HEK293 (cell line): ENCODE results near the gene PIP4K2C.

Experiments used
- CTCF ChIP-seq: fragments of 450-650 bp; formaldehyde crosslinking; IDR thresholded peaks from 2 replicates; pipeline ENCODE4 v1.5.1; 2016; ENCODE audit warnings: missing biosample characterization, missing genetic modification characterization
- GLIS2 ChIP-seq: fragments of 450-650 bp; formaldehyde crosslinking; IDR thresholded peaks from 2 replicates; pipeline ENCODE4 v1.5.1; 2016; ENCODE audit warnings: missing biosample characterization, missing genetic modification characterization
- KLF16 ChIP-seq: fragments of 450-650 bp; formaldehyde crosslinking; IDR thresholded peaks from 2 replicates; pipeline ENCODE4 v1.5.1; 2017; ENCODE audit warnings: missing biosample characterization, missing genetic modification characterization
- KLF8 ChIP-seq: fragments of 450-650 bp; formaldehyde crosslinking; IDR thresholded peaks from 2 replicates; pipeline ENCODE4 v1.5.1; 2016; ENCODE audit warnings: missing biosample characterization, missing genetic modification characterization
- MEIS1 ChIP-seq: sonication (generic); formaldehyde crosslinking; IDR thresholded peaks from 2 replicates; pipeline ENCODE4 v1.8.1; 2022; ENCODE audit warnings: missing genetic modification reagents, mild to moderate bottlenecking, borderline replicate concordance
- SP3 ChIP-seq: fragments of 450-650 bp; formaldehyde crosslinking; IDR thresholded peaks from 2 replicates; pipeline ENCODE4 v1.5.1; 2016; ENCODE audit warnings: missing biosample characterization, missing genetic modification characterization
- SP7 ChIP-seq: fragments of 450-650 bp; formaldehyde crosslinking; IDR thresholded peaks from 2 replicates; pipeline ENCODE4 v1.5.1; 2016; ENCODE audit warnings: missing biosample characterization, missing genetic modification characterization
- ZBTB10 ChIP-seq: fragments of 450-650 bp; formaldehyde crosslinking; IDR thresholded peaks from 2 replicates; pipeline ENCODE4 v1.5.1; 2016; ENCODE audit warnings: missing biosample characterization, missing genetic modification characterization
- ZBTB17 ChIP-seq: fragments of 450-650 bp; formaldehyde crosslinking; IDR thresholded peaks from 2 replicates; pipeline ENCODE4 v1.5.1; 2016; ENCODE audit warnings: missing biosample characterization, missing genetic modification characterization
- ZBTB20 ChIP-seq: fragments of 450-650 bp; formaldehyde crosslinking; IDR thresholded peaks from 2 replicates; pipeline ENCODE4 v1.5.1; 2016; ENCODE audit warnings: missing biosample characterization, missing genetic modification characterization
- ZBTB26 ChIP-seq: fragments of 450-650 bp; formaldehyde crosslinking; optimal IDR thresholded peaks from 2 replicates; pipeline ENCODE3; 2016; ENCODE audit warnings: missing biosample characterization, mild to moderate bottlenecking, missing genetic modification characterization
- ZBTB8A ChIP-seq: fragments of 450-650 bp; formaldehyde crosslinking; IDR thresholded peaks from 2 replicates; pipeline ENCODE4 v1.5.1; 2016; ENCODE audit warnings: missing biosample characterization, missing genetic modification characterization
- ZNF2 ChIP-seq: fragments of 450-650 bp; formaldehyde crosslinking; IDR thresholded peaks from 2 replicates; pipeline ENCODE4 v1.5.1; 2016; ENCODE audit warnings: missing biosample characterization, missing genetic modification characterization
- ZNF335 ChIP-seq: fragments of 450-650 bp; formaldehyde crosslinking; conservative IDR thresholded peaks from 2 replicates; pipeline ENCODE4 v1.5.1; 2016; ENCODE audit warnings: missing biosample characterization, missing genetic modification characterization
- ZNF341 ChIP-seq: fragments of 450-650 bp; formaldehyde crosslinking; IDR thresholded peaks from 2 replicates; pipeline ENCODE4; 2016; ENCODE audit warnings: low read depth, missing biosample characterization, missing genetic modification characterization
- ZNF354C ChIP-seq: fragments of 450-650 bp; formaldehyde crosslinking; IDR thresholded peaks from 2 replicates; pipeline ENCODE4 v1.5.1; 2016; ENCODE audit warnings: missing biosample characterization, missing genetic modification characterization, low read depth, borderline replicate concordance
- ZNF501 ChIP-seq: fragments of 450-650 bp; formaldehyde crosslinking; IDR thresholded peaks from 2 replicates; pipeline ENCODE4 v1.5.1; 2016; ENCODE audit warnings: missing biosample characterization, missing genetic modification characterization
- ZNF513 ChIP-seq: fragments of 450-650 bp; IDR thresholded peaks from 2 replicates; pipeline ENCODE4 v1.5.1; 2018; ENCODE audit warnings: missing biosample characterization, missing genetic modification characterization
- ZNF561 ChIP-seq: fragments of 450-650 bp; IDR thresholded peaks from 2 replicates; pipeline ENCODE4 v1.5.1; 2018; ENCODE audit warnings: missing biosample characterization, missing genetic modification characterization, borderline replicate concordance
- ZNF600 ChIP-seq: fragments of 450-650 bp; formaldehyde crosslinking; IDR thresholded peaks from 2 replicates; pipeline ENCODE4 v1.5.1; 2016; ENCODE audit warnings: missing biosample characterization, missing genetic modification characterization
- ZNF626 ChIP-seq: fragments of 450-650 bp; sonication (Bioruptor Pico); formaldehyde crosslinking; IDR thresholded peaks from 2 replicates; pipeline ENCODE4 v1.5.1; 2018; ENCODE audit warnings: missing biosample characterization, missing genetic modification characterization, inconsistent platforms
- ZNF692 ChIP-seq: fragments of 450-650 bp; formaldehyde crosslinking; IDR thresholded peaks from 2 replicates; pipeline ENCODE4 v1.5.1; 2016; ENCODE audit warnings: missing biosample characterization, missing genetic modification characterization
- TF ChIP-seq, protein P1 (sequence below): sonication (generic); formaldehyde crosslinking; IDR thresholded peaks from 2 replicates; pipeline ENCODE4 v1.8.1; 2022; ENCODE audit warnings: mild to moderate bottlenecking, moderate library complexity, missing genetic modification reagents
- TF ChIP-seq, protein P2 (sequence below): fragments of 450-650 bp; formaldehyde crosslinking; IDR thresholded peaks from 2 replicates; pipeline ENCODE4 v1.5.1; 2017; ENCODE audit warnings: missing biosample characterization, missing genetic modification characterization
- TF ChIP-seq, protein P3 (sequence below): fragments of 450-650 bp; formaldehyde crosslinking; IDR thresholded peaks from 2 replicates; pipeline ENCODE4 v1.5.1; 2016; ENCODE audit warnings: missing biosample characterization, missing genetic modification characterization

The PIP4K2C gene

DNA sequence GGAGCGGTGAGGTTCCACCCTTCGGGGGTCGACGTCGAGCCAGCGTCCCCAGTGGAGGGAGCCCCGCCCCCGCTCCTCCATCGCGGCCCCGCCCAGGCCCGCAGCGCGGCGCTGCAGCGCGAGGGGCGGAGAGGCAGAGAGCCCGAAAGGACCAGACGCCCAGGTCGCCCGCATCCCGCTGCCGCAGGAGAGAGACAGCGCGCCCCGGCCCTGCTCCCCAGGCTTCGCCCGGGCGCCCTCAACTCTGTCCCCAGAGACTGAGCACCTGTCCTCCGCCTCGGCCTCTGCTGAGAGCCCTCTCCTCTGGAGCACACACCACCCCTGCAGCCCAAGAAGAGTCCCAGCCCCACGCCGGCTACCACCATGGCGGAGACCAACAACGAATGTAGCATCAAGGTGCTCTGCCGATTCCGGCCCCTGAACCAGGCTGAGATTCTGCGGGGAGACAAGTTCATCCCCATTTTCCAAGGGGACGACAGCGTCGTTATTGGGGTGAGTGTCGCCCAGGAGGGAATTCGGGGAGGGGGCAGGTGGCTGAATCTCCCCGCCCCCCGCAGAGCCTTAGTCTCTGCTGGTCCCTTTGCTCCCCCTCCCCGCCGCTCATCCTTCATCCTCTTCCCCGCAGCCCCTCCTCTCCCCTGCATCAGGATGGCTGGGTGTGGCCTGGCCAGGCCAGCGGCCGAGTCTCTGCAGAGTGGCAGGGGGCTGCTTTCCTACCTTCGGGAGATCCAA lies 40.9 kb upstream of the PIP4K2C start, which contains the start of gene KIF5A (continued):
- TF ChIP-seq CTCF (tag by site-specific recombination) = peak; percentile 51
- peak; percentile 30; the same call in 1 of the 2 replicates for TF ChIP-seq ZNF600 (tag by site-specific recombination)
- peak; percentile 63 for TF ChIP-seq ZBTB26 (tag by site-specific recombination)
- TF ChIP-seq KLF16 (tag by site-specific recombination) = 0 out of 2 replicates have a peak, but pooled peaks have one; percentile 33
- peak; percentile 56; the same call in 1 of the 2 replicates for TF ChIP-seq ZNF2 (tag by site-specific recombination)
- peak; percentile 61; the same call in 1 of the 2 replicates for TF ChIP-seq KLF8 (tag by site-specific recombination)
- 0 out of 2 replicates have a peak, but pooled peaks have one; percentile 52 for TF ChIP-seq ZNF692 (tag by site-specific recombination)
- TF ChIP-seq ZNF341 = peak; percentile 69
- TF ChIP-seq GLIS2 (tag by site-specific recombination) = peak; percentile 89
- 0 out of 2 replicates have a peak, but pooled peaks have one; percentile 47 for TF ChIP-seq ZNF501 (tag by site-specific recombination)
- TF ChIP-seq SP3 = peak; percentile 72
- no peak for TF ChIP-seq ZBTB10 (tag by site-specific recombination)
- TF ChIP-seq ZBTB17 (tag by site-specific recombination) = peak; percentile 66
- peak; percentile 41; the same call in 1 of the 2 replicates for TF ChIP-seq SP7 (tag by site-specific recombination)
- TF ChIP-seq ZNF354C = no peak
- TF ChIP-seq, protein P1, sequence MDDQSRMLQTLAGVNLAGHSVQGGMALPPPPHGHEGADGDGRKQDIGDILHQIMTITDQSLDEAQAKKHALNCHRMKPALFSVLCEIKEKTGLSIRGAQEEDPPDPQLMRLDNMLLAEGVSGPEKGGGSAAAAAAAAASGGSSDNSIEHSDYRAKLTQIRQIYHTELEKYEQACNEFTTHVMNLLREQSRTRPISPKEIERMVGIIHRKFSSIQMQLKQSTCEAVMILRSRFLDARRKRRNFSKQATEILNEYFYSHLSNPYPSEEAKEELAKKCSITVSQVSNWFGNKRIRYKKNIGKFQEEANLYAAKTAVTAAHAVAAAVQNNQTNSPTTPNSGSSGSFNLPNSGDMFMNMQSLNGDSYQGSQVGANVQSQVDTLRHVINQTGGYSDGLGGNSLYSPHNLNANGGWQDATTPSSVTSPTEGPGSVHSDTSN = 0 out of 2 replicates have a peak, but pooled peaks have one; percentile 12
- peak; percentile 77; the same call in 1 of the 2 replicates for TF ChIP-seq ZNF561 (tag by site-specific recombination)
- TF ChIP-seq, protein P2, sequence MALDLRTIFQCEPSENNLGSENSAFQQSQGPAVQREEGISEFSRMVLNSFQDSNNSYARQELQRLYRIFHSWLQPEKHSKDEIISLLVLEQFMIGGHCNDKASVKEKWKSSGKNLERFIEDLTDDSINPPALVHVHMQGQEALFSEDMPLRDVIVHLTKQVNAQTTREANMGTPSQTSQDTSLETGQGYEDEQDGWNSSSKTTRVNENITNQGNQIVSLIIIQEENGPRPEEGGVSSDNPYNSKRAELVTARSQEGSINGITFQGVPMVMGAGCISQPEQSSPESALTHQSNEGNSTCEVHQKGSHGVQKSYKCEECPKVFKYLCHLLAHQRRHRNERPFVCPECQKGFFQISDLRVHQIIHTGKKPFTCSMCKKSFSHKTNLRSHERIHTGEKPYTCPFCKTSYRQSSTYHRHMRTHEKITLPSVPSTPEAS (tag by site-specific recombination) = no peak
- TF ChIP-seq ZNF626 (tag by site-specific recombination) = no peak
- TF ChIP-seq ZNF335 (tag by site-specific recombination) = peak; percentile 54
- TF ChIP-seq MEIS1 = no peak
- TF ChIP-seq, protein P3, sequence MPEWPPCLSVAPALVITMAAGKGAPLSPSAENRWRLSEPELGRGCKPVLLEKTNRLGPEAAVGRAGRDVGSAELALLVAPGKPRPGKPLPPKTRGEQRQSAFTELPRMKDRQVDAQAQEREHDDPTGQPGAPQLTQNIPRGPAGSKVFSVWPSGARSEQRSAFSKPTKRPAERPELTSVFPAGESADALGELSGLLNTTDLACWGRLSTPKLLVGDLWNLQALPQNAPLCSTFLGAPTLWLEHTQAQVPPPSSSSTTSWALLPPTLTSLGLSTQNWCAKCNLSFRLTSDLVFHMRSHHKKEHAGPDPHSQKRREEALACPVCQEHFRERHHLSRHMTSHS (tag by site-specific recombination) = no peak
- TF ChIP-seq ZBTB20 (tag by site-specific recombination) = peak; percentile 91
- TF ChIP-seq ZBTB8A (tag by site-specific recombination) = peak; percentile 97
- TF ChIP-seq ZNF513 (tag by site-specific recombination) = peak; percentile 28; the same call in 1 of the 2 replicates
- TF ChIP-seq, all 188 proteins: peak for 37
